GM23338 (cell line): ENCODE results near the gene DRICH1. TPM values are rescaled to one million over a fixed set of nuclear protein-coding genes. Genes with fewer than 3 reads are reported as not detected.
"Not testable (repeated sequence)": the region's sequence is repeated elsewhere in the genome, so short reads cannot be mapped to it uniquely, and the experiment has no call there.

Experiments used
- ATAC-seq: fragments of 200-7000 bp; cut with Tn5 transposase; 3 replicates; pipeline ENCODE4 v1.9.1; 2020
- DNase-seq: peaks from one replicate; pipeline ENCODE4 v3.0.0-alpha.2; 2015; ENCODE audit warnings: low spot score
- H2AFZ ChIP-seq: fragments of 200-600 bp; sonication (generic); 2 replicates; pipeline ENCODE4 v1.8.0; 2016; ENCODE audit warnings: antibody characterized with exemption, mild to moderate bottlenecking, moderate library complexity
- H3F3A ChIP-seq: fragments of 200-600 bp; sonication (generic); replicated peaks from 2 replicates; pipeline ENCODE4 v1.8.0; 2017; ENCODE audit warnings: antibody characterized with exemption, mixed run types, low read depth
- H3K27ac ChIP-seq: fragments of 200-600 bp; sonication (generic); 2 replicates; pipeline ENCODE4 v1.6.1; 2016; ENCODE audit warnings: low read depth
- H3K27me3 ChIP-seq: fragments of 200-600 bp; sonication (generic); 2 replicates; pipeline ENCODE4 v1.8.0; 2016; ENCODE audit warnings: mild to moderate bottlenecking, mixed run types, moderate library complexity; ENCODE audit not compliant: insufficient read depth
- H3K36me3 ChIP-seq: fragments of 200-600 bp; sonication (generic); 2 replicates; pipeline ENCODE4 v1.8.0; 2016; ENCODE audit warnings: mild to moderate bottlenecking; ENCODE audit not compliant: insufficient read depth
- H3K4me1 ChIP-seq: fragments of 200-600 bp; sonication (generic); 2 replicates; pipeline ENCODE4 v1.8.0; 2016; ENCODE audit warnings: mild to moderate bottlenecking, moderate library complexity; ENCODE audit not compliant: insufficient read depth
- H3K4me2 ChIP-seq: fragments of 200-600 bp; sonication (generic); 2 replicates; pipeline ENCODE4 v1.7.1; 2017; ENCODE audit warnings: mixed run types
- H3K4me3 ChIP-seq: fragments of 200-600 bp; sonication (generic); 2 replicates; pipeline ENCODE4 v1.6.1; 2016; ENCODE audit warnings: mixed run types
- H3K79me2 ChIP-seq: fragments of 200-600 bp; sonication (generic); replicated peaks from 2 replicates; pipeline ENCODE4 v1.8.0; 2017; ENCODE audit warnings: mild to moderate bottlenecking; ENCODE audit not compliant: insufficient read depth
- H3K9me2 ChIP-seq: fragments of 200-600 bp; sonication (generic); 2 replicates; pipeline ENCODE4 v1.8.0; 2017; ENCODE audit not compliant: insufficient read depth
- H4K20me1 ChIP-seq: fragments of 200-600 bp; sonication (generic); replicated peaks from 2 replicates; pipeline ENCODE4 v1.8.0; 2017; ENCODE audit warnings: mild to moderate bottlenecking; ENCODE audit not compliant: insufficient read depth
- H3K27ac Mint-ChIP-seq: 2 replicates; pipeline ENCODE4 v1.8.0; 2020; ENCODE audit warnings: inconsistent platforms, mild to moderate bottlenecking, moderate library complexity, mixed read lengths
- H3K27me3 Mint-ChIP-seq: 3 replicates; pipeline ENCODE4 v1.8.0; 2022; ENCODE audit warnings: low read depth, mild to moderate bottlenecking, moderate library complexity, mixed read lengths, inconsistent platforms; ENCODE audit not compliant: insufficient read depth, poor library complexity
- H3K36me3 Mint-ChIP-seq: 3 replicates; pipeline ENCODE4 v1.8.0; 2021; ENCODE audit warnings: low read depth, mild to moderate bottlenecking, inconsistent platforms, moderate library complexity, mixed read lengths
- H3K4me1 Mint-ChIP-seq: 3 replicates; pipeline ENCODE4 v1.8.0; 2020; ENCODE audit warnings: mild to moderate bottlenecking, inconsistent platforms, mixed read lengths
- H3K4me3 Mint-ChIP-seq: 3 replicates; pipeline ENCODE4 v1.8.0; 2021; ENCODE audit warnings: moderate library complexity, mild to moderate bottlenecking, inconsistent platforms, mixed read lengths
- H3K9me3 Mint-ChIP-seq: 3 replicates; pipeline ENCODE4 v1.8.0; 2020; ENCODE audit warnings: moderate library complexity, mild to moderate bottlenecking, inconsistent platforms, mixed read lengths
- CTCF ChIP-seq, 2 experiments: fragments of 200-600 bp in 1 of 2; sonication (generic) in 1 of 2; conservative IDR thresholded peaks; 2 replicates each; pipeline versions ENCODE4 v1.5.1 to v1.6.1; 2016 to 2017; ENCODE audit warnings: antibody characterized with exemption in 2 of 2, low read depth in 2 of 2, mild to moderate bottlenecking in 2 of 2, moderate library complexity in 1 of 2
- EZH2phosphoT487 ChIP-seq: fragments of 200-600 bp; sonication (generic); IDR thresholded peaks from one replicate; pipeline ENCODE4 v1.8.1; 2018; ENCODE audit warnings: antibody characterized with exemption; ENCODE audit not compliant: unreplicated experiment
- JUNB ChIP-seq: IDR thresholded peaks from one replicate; pipeline ENCODE4 v1.6.1; 2016; ENCODE audit warnings: antibody characterized with exemption; ENCODE audit not compliant: unreplicated experiment
- STAT1 ChIP-seq: IDR thresholded peaks from one replicate; pipeline ENCODE4 v1.6.1; 2016; ENCODE audit warnings: antibody characterized with exemption; ENCODE audit not compliant: unreplicated experiment
- ZNF114 ChIP-seq: fragments of 250-450 bp; sonication (Bioruptor Pico); IDR thresholded peaks from 2 replicates; pipeline ENCODE4 v1.5.0; 2020; ENCODE audit warnings: mild to moderate bottlenecking, moderate library complexity
- polyA plus RNA-seq: library from polyadenylated mRNA; unstranded; fragments of >200 nt; fragmentation: Nextera tagmentation; extraction: Ambion mirVana; gene quantifications from 2 replicates; pipeline ENCODE4 v1.2.1, GENCODE V29; 2016
- total RNA-seq: library from RNA; depleted of rRNA; stranded (reverse); fragments of >200 nt; shearing (Covaris generic); gene quantifications from 2 replicates; pipeline ENCODE4 v1.2.3, GENCODE V29; 2014
- TF ChIP-seq, protein P1 (sequence below): IDR thresholded peaks from one replicate; pipeline ENCODE4 v1.6.1; 2018; ENCODE audit warnings: antibody characterized with exemption; ENCODE audit not compliant: unreplicated experiment
- TF ChIP-seq, protein P2 (sequence below): IDR thresholded peaks from 2 replicates; pipeline ENCODE4 v1.6.1; 2016; ENCODE audit warnings: antibody characterized with exemption

The DRICH1 gene
- total and polyA plus RNA-seq, 2 experiments from 2014 or later, result not detected

DNA sequence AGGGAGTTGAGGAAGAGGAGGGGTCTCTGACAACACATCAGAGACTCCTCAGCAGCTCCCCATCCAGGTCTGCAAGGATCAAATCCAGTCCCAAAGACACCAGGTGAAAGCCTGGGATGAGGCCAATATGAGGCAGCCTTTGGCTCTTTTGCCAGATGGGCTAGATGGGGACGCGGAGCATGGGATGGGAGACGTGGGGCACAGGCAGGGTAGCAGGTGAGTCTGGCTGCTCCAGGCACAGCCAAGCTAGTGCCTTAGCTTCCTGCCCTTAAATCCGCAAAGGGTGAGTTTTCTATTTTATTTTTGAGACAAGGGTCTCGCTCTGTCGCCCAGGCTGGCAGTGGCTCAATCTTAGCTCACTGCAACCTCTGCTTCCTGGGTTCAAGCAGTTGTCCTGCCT is 19.6 kb upstream of the DRICH1 start:
- no peaks in the 10 kb centered on the region for H3K79me2 ChIP-seq
- no peak overlapping the region for H3K4me3 Mint-ChIP-seq
- DNase-seq, result no peak
- peaks cover 2% of the 10 kb centered on the region for H3K27me3 Mint-ChIP-seq
- H3K36me3 ChIP-seq, result no peaks in the 10 kb centered on the region
- no peaks in the 10 kb centered on the region for H3K9me2 ChIP-seq
- no peak overlapping the region for H2AFZ ChIP-seq
- no peak overlapping the region for H3K27ac Mint-ChIP-seq
- H3K4me1 ChIP-seq, result no peaks in the 10 kb centered on the region
- no peaks in the 10 kb centered on the region for H3K9me3 Mint-ChIP-seq
- no peak overlapping the region for H3K27ac ChIP-seq
- TF ChIP-seq, protein P1, sequence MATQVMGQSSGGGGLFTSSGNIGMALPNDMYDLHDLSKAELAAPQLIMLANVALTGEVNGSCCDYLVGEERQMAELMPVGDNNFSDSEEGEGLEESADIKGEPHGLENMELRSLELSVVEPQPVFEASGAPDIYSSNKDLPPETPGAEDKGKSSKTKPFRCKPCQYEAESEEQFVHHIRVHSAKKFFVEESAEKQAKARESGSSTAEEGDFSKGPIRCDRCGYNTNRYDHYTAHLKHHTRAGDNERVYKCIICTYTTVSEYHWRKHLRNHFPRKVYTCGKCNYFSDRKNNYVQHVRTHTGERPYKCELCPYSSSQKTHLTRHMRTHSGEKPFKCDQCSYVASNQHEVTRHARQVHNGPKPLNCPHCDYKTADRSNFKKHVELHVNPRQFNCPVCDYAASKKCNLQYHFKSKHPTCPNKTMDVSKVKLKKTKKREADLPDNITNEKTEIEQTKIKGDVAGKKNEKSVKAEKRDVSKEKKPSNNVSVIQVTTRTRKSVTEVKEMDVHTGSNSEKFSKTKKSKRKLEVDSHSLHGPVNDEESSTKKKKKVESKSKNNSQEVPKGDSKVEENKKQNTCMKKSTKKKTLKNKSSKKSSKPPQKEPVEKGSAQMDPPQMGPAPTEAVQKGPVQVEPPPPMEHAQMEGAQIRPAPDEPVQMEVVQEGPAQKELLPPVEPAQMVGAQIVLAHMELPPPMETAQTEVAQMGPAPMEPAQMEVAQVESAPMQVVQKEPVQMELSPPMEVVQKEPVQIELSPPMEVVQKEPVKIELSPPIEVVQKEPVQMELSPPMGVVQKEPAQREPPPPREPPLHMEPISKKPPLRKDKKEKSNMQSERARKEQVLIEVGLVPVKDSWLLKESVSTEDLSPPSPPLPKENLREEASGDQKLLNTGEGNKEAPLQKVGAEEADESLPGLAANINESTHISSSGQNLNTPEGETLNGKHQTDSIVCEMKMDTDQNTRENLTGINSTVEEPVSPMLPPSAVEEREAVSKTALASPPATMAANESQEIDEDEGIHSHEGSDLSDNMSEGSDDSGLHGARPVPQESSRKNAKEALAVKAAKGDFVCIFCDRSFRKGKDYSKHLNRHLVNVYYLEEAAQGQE, result no peak
- TF ChIP-seq ZNF114 (no peak), CTCF (conservative IDR thresholded peaks at IDR 0.05; ENCODE audit: low read depth in 2 of 2) (no peak)
- H3K4me1 Mint-ChIP-seq, result no peaks in the 10 kb centered on the region
- no peak overlapping the region for H3K4me2 ChIP-seq
- no peak for ATAC-seq
- H3K4me3 ChIP-seq, result no peak overlapping the region
- H4K20me1 ChIP-seq, result 0 out of 2 replicates have a peak, but pooled peaks cover 4% of the 10 kb centered on the region
- peaks cover 3% of the 10 kb centered on the region; the same call in 1 of the 3 replicates for H3K36me3 Mint-ChIP-seq
- H3F3A ChIP-seq, result no peaks in the 10 kb centered on the region
- no peaks in the 10 kb centered on the region for H3K27me3 ChIP-seq

DNA sequence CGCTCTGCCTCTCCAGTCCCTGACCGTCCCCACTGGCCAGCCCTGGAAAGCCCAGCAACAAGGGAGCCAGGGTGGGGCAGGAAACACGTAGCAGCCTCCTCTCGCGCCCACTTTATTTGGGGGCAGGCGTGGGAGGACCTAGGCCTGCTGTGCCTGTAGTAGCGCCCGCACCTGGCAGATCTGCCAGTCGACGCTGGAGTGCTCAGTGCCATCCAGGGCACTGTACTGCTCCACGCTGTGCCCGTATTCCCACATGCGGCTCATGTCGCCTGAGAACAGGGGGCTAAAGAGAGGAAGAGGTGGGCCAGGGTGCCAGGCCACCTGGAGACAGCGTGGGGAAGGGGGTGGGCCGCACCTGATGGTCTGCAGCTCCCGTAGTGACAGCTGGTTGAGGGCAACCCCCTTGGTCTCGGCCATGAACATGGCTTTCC is 17.0 kb upstream of the DRICH1 start:
- Histone ChIP-seq H3K4me1 (no peaks in the 10 kb centered on the region), H3K36me3 (no peaks in the 10 kb centered on the region), H3K27ac (no peak overlapping the region), H3K27me3 (no peaks in the 10 kb centered on the region), H2AFZ (no peak overlapping the region), H3K79me2 (no peaks in the 10 kb centered on the region), H3K4me3 (no peak overlapping the region), H3K9me2 (no peaks in the 10 kb centered on the region), H3F3A (no peaks in the 10 kb centered on the region), H3K4me2 (no peak overlapping the region), H4K20me1 (0 out of 2 replicates have a peak, but pooled peaks cover 4% of the 10 kb centered on the region)
- Mint-ChIP-seq H3K36me3 (peaks cover 3% of the 10 kb centered on the region; the same call in 1 of the 3 replicates), H3K9me3 (no peaks in the 10 kb centered on the region), H3K27me3 (peaks cover 2% of the 10 kb centered on the region), H3K4me3 (no peak overlapping the region), H3K4me1 (no peaks in the 10 kb centered on the region), H3K27ac (no peak overlapping the region)
- TF ChIP-seq JUNB, result no peak
- TF ChIP-seq, protein P2, sequence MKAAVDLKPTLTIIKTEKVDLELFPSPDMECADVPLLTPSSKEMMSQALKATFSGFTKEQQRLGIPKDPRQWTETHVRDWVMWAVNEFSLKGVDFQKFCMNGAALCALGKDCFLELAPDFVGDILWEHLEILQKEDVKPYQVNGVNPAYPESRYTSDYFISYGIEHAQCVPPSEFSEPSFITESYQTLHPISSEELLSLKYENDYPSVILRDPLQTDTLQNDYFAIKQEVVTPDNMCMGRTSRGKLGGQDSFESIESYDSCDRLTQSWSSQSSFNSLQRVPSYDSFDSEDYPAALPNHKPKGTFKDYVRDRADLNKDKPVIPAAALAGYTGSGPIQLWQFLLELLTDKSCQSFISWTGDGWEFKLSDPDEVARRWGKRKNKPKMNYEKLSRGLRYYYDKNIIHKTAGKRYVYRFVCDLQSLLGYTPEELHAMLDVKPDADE, result no peak
- no peak for TF ChIP-seq EZH2phosphoT487
- no peak for TF ChIP-seq STAT1
- no peak for DNase-seq
- no peak for ATAC-seq

GRCh38 chr22:23646526-23646925 is 14.4 kb upstream of the DRICH1 start:
- not testable (repeated sequence) for H3K4me1 ChIP-seq, H3K4me3 Mint-ChIP-seq, H4K20me1 ChIP-seq, H3K27ac Mint-ChIP-seq, H3K79me2 ChIP-seq, H3K9me2 ChIP-seq, H3K27ac ChIP-seq, H3F3A ChIP-seq, H3K4me3 ChIP-seq, H3K36me3 Mint-ChIP-seq, H3K4me1 Mint-ChIP-seq, H2AFZ ChIP-seq, H3K27me3 Mint-ChIP-seq, H3K27me3 ChIP-seq, H3K36me3 ChIP-seq, H3K4me2 ChIP-seq, H3K9me3 Mint-ChIP-seq, DNase-seq, ATAC-seq

DNA sequence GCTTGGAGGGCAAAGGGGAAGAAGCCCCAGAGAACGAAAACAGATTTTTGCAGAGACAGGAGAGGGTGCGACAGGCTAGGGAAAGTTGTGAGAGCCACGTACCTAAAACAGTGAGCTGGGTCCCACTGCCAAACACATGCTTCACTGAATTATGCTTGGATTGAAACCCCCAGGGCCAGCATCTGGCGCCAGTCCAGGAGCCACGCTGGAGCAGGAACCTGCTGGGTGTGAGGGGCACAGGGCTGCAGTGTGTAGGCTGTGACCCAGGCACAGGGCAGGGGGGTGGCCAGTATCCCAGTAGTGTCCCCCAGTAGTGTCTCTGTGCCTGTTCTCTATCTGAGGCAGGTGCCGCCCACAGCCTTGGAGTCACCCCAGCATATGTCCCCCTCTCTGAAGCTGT is 8.1 kb upstream of the DRICH1 start:
- H3K27ac Mint-ChIP-seq, H2AFZ ChIP-seq, H3K4me1 Mint-ChIP-seq, H3K36me3 ChIP-seq, H3K4me2 ChIP-seq, H3K9me3 Mint-ChIP-seq, H3K27me3 ChIP-seq, H3K4me1 ChIP-seq, H3K27ac ChIP-seq, DNase-seq, H3K4me3 Mint-ChIP-seq, H3K36me3 Mint-ChIP-seq, H4K20me1 ChIP-seq, H3K9me2 ChIP-seq, H3K4me3 ChIP-seq, H3K79me2 ChIP-seq, H3F3A ChIP-seq, ATAC-seq: not testable (repeated sequence)
- H3K27me3 Mint-ChIP-seq, result peaks cover 17% of the 10 kb centered on the region
